GM19467 (cell line): Measurements from ENCODE around the gene DNAI2.

Experiments
- ATAC-seq: cut with Tn5 transposase; IDR thresholded peaks from one replicate; pipeline ENCODE4 v1.9.1; 2021; ENCODE audit warnings: mild to moderate bottlenecking, moderate library complexity; ENCODE audit not compliant: unreplicated experiment

The DNAI2 gene

DNA sequence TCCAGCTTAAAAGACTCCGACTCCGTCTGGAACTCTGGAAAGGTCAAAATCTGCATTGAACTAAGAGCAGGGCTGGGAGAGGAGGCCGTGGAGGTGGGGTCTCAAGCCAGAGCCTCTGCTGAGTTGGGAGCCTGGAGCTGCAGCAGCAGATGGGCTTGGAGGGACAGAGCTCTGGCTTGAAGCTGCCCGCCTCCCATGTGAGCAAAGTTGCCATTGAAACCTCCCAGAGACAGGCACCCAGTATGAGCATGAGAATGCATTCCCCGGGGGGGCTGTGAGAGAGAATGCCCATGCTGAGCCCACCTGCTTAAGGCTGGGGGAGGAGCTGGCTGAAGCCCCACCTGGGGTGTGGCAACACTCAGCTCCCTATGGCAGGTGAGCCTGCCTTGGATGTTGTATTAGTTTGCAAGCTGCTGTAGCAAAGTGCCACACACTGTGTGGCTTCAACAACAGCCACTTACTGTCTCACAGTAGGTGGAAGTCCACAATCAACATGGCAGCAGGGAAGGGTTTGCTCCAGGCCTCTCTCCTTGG is 61.6 kb downstream of the DNAI2 start:
- ATAC-seq: no peak

DNA sequence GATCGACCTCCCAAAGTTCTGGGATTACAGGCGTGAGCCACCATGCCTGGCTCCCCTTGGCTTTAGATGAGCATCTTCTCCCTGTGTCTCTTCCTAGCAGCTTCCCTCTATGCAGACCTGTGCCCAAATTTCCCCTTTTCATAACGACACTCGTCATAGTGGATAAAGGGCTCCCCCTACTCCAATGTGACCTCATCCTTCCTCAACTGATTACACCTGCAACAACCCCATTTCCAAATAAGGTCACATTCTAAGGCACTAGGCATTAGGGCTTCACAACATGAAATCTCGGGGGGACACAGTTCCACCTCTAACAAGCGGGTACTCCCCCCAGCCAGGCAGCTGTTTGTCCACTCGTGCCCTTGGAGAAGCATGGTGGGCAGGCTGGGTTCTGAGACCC is 62.3 kb downstream of the DNAI2 start:
- ATAC-seq: no peak

DNA sequence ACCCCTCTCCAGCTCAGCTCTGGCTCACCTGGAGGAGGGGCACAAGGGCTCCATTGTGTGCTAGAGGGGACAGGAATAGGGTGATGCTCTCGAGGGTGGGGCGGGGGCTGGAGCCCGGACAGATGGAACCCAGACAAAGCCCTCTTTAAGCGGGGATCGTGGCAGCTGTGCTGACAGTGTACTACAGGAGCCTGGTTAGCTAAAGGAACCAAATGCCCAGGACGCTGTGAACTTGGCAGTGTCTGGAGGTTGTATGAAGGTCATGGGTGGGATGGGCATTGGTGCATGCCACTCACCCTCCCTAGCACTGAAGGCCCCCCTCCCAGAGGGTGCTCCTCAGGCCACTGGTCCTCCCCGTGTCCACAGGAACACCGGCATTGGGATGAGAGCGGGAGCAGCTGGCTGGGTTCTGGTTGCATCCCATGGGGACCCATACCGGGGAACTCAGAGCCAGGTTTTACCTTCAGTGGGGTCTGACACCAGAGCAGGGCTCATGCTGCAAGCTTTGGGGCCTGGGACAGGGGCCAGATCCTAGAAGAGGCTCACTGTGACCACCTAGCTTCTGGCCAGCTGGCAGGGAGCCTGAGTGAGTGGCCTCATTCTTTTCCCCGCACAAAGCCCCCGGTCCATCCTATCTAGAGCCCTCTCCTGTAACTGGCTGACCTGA is 63.9 kb downstream of the DNAI2 start:
- ATAC-seq: no peak

DNA sequence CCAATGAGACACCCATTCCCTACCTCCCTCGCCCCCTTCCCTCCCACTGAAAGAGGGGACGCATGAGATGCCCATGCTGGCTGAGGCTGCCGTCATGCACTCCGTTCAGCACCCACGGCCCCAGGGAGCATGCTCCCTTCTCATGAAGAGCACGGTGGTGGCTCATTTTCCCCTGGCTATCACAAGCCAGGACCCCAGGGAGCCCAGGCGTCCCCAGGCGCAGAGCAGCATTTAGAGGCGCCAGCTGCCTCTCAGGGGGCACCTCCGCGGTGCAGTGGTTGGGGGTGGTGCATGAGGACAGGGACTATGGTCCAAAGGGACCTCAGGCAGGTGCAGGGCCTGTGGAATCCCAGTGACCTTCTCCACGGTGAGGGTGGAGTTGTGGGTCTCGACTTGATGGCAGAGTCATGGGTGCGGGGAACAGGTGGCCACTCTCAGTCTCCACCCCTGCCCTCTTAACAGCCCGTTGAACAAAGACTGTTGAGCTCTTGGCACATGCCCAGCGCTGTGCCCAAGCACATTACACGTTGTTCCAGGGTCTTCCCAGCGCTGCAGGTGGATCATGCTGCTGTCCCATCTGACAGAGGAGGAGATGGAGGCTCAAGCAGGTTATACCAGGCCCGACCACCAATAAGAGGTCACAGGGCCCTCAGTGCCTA is 65.6 kb downstream of the DNAI2 start:
- no peak for ATAC-seq

DNA sequence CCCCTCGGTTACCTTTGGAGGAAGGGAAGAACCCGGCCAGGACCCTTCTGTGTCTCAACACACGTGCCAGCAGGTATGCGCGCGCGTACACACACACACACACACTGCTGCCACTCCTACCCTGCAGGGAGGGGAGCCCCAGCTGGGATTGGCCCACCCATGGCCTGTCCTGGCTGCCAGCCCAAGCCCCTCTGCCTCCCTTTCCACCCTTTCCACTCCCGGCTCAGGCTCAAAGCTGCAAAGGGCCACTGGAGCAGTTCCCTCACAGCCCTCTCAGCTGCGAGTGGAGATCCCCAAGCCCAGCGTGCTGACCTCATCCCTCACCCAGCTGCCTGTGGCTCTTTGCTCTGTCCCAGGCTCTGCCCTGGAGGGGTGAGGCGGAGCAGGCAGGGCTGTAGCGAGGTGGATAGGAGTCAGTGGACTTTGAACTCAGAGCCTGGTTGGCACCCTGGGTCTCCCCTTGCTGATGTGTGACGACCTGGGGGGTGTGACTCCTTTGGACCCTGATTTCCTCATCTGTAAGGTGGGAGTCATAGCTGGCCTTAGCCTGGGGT is 66.5 kb downstream of the DNAI2 start:
- no peak for ATAC-seq

DNA sequence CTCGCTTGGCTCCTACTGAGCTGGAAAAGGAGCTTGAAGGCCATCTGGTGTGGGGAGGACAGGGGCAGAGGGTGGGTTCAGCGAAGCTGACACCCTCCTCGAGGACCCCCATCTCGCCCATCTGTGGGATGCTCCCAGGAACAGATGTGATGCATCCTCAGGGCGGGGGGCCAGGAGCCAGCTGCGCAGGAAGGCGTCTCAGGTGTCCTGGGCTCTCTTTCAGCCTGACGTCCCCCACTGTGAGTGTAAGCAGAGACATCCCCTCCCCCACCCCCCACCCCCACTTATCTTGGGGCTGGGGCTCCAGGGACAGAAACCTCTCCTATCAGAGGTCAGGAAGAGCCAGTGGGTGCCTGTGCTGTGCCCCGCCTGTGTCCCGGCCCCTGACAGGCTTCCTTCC is 68.2 kb downstream of the DNAI2 start:
- ATAC-seq: no peak

DNA sequence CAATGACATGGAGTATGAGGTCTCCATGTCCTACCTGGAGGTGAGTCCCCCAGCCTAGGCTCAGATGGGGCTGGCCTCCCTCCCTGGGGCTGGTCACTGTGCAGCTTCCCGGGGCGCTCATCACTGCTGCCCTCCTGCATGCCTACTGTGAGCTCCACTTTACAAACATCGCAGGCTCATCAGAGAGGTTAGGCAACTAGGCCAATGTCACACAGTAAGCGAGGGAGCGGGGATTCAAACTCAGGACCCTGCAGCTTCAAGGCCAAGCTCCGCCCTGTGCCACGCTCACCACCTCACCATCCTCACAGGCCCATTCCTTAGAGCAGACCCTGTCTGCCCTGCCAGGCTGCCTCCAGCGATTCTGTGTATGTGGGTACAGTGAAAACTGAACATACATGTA is 69.1 kb downstream of the DNAI2 start:
- ATAC-seq: no peak

DNA sequence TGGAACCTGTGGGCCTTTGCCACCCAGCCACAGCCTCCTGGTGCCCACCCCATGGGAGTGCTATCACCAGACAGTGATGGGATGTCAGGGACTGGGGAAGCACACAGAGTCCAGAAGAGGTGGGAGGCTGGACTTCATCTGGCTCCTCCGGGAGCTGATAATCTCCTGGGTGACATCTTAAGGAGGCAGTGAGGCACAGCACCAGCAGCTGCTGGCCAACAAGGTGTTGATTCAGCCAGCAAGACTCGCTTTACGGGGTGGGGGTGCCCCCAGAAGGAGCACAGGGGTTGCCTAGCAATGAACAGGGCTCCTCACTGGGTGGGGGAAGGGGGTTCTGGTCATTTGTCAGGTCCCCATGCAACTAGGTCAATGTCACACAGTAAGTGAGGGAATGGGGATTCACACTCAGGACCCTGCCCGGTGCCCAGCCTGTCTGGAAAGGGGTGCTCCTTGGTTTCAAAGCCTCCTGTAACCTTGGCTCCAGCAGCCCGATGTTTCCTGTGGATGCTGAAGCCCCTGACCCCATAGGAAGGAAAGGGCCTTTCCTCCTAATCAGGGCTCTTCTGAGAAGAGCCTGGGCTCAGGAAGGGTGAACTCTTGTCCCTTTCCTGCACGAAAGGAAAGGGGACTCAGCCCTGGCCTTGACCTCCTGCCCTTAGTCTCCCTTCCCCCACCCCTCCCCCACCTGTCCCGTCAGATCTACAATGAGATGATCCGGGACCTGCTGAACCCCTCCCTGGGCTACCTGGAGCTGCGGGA is 69.7 kb downstream of the DNAI2 start:
- ATAC-seq: no peak

DNA sequence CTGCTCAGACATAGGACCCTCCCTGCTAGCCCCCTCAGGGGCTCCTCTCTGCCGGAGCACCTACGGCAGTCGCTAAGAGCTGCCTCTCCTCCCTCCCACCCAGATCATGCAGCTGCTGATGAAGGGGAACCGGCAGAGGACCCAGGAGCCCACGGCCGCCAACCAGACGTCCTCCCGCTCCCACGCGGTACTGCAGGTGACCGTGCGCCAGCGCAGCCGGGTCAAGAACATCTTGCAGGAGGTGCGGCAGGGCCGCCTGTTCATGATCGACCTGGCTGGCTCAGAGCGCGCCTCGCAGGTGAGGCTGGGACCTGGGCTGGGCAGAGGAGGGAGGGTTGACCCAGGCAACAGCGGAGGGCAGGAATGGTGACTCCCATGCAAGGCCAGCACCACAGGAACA is 70.6 kb downstream of the DNAI2 start:
- ATAC-seq: no peak

DNA sequence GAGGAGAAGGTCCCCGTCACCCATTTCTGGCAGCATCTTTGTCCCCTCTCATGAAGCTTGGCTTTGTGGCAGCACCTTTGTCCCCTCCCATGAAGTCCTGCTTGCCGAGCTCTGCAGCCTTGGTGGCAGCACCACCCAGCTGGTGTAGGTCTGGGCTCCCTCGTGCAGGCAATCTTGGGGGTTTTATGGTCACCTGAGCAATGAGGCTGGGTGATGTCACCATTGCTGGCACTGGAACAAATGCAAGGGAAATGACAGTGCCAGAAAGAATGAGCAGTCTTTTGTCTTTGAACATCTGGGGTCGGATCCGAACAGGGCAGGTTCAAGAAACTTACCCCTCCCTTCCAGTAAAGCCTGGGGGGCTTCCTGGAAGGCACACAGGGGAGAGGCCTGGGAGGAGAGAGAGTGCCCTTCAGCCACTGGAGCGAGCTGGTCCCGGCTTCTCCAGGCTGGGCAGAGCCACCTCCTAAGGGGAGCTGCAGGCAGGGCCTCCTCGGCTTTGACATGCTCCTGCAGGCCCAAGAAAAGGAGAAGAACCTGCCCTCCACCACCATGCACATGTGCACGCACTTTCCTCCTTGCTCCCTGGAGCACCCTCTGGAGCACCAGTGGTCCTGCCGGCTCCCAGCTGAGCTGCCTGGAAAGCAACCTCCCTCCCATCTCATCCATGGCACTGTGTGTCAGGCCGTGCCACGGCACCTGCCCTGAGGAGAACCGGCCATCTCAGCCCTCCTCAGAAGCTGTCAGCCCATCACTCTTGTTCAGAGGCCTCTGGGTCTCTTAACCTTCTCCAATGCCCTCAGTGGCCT is 71.6 kb downstream of the DNAI2 start:
- ATAC-seq: no peak

DNA sequence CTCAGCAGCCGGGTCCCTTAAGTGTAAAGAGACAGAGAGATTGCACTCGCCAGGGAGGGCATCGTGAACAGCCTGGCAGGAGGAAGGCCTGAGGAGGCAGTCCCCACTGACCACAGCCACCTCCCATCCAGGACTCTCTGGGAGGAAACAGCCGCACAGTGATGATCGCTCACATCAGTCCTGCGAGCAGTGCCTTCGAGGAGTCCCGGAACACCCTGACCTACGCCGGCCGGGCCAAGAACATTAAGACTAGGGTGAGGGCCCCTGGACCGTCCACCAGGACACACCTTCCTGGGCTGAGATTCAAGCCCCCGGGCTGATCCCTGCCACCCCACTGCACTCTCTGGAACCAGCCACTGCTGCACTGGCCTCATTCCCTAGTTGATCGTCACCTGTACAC is 73.6 kb downstream of the DNAI2 start:
- no peak for ATAC-seq

DNA sequence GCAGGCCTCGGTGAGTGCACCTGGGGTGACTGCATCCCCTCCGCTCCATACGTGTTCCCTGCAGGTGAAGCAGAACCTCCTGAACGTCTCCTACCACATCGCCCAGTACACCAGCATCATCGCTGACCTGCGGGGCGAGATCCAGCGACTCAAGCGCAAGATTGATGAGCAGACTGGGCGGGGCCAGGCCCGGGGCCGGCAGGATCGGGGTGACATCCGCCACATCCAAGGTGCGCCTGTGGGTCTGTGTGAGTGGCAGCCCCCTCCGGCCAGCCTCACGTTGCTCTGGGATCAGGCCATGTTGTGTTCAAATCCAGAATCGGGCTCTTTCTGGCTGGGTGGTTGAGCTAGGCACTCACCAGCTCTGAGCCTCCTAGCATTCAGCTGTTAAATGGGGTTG is 75.1 kb downstream of the DNAI2 start:
- ATAC-seq: no peak

DNA sequence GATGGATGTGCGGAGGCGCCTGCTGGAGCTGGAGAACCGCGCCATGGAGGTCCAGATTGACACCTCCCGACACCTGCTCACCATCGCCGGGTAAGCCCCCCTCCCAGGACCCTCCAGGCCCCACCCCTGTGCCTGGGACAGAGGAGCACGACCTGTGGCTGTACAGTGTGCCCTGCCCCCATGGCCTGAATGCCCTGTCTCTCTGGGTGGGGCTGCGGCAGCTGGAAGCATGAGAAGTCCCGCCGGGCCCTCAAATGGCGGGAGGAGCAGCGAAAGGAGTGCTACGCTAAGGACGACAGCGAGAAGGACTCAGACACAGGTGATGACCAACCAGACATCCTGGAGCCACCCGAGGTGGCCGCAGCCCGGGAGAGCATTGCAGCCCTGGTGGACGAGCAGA is 76.5 kb downstream of the DNAI2 start:
- no peak for ATAC-seq

DNA sequence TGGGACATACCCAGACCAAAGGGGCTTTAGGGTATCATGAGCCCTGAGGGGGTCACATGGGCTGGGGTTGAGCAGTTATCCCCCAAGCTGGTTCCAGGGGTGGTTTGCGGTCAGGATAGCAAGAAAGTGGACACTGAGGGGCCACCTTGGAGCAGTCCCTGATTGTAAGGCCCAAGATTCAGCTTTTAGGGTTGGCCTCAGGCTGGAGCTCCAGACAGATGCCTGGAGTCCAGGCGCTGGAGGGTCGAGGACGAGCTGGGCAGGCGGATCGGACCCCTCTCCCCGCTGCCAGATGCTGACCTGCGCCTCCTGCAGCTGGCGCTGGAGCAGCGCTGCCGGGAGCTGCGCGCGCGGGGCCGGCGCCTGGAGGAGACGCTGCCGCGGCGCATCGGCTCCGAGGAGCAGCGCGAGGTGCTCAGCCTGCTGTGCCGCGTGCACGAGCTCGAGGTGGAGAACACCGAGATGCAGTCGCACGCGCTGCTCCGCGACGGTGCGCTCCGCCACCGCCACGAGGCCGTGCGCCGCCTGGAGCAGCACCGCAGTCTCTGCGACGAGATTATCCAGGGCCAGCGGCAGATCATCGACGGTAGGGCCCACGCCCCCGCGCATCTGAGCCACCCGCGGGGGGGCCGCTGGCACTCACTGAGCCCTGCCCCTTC is 77.6 kb downstream of the DNAI2 start:
- no peak for ATAC-seq

DNA sequence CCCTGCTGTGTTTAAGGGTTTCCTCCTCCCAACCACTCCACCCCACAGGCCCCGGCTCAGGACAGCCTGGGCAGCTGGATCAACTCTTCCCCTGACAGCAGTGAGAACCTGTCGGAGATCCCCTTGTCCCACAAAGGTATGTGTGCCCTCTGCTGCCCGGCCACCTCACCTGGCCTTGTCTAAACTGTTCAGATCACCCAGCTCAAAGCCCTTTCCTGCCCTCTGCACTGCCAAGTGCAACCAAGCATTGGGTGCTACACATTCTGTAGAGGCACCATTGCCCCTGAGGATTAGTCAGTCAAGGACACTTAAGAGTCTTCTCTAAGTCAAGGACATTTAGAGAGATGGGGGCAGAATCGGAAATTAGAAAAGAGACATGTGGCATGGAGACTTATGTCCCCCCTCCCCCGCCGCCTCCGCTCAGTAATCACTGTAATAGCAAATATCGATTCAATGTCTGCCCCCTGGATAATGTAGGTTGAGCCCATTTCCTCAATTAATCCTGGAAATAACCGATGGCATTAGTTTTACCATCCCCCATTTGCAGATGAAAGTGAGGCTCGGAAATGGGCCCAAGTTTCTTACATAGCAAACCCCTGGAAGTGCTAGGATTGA is 79.5 kb downstream of the DNAI2 start:
- no peak for ATAC-seq

DNA sequence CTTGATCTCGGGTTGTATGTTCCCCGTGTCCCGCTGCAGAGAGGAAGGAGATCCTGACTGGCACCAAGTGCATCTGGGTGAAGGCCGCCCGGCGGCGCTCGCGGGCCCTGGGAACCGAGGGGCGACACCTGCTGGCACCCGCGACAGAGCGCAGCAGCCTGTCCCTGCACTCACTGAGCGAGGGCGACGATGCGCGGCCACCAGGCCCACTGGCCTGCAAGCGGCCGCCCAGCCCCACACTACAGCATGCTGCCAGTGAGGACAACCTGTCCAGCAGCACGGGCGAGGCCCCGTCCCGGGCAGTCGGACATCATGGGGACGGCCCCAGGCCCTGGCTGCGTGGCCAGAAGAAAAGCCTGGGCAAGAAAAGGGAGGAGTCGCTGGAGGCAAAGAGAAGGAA is 80.1 kb downstream of the DNAI2 start:
- ATAC-seq: no peak

DNA sequence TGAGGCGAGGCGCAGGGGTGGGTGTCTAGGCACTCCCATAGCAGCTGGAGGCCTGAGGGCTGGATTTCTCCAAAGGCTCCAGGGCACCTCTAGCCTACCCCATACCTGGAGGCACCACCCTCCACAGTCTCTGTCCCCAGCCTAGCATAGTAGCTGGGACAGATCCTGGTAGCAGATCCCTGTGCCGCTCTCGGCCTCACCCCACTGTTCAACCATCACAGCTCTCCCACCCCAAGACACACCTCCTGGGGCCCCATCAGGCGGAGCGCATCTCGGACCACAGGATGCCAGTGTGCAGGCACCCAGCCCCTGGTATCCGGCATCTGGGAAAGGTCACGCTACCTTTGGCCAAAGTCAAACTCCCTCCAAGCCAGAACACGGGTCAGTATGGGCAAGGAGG is 80.5 kb downstream of the DNAI2 start:
- no peak for ATAC-seq

DNA sequence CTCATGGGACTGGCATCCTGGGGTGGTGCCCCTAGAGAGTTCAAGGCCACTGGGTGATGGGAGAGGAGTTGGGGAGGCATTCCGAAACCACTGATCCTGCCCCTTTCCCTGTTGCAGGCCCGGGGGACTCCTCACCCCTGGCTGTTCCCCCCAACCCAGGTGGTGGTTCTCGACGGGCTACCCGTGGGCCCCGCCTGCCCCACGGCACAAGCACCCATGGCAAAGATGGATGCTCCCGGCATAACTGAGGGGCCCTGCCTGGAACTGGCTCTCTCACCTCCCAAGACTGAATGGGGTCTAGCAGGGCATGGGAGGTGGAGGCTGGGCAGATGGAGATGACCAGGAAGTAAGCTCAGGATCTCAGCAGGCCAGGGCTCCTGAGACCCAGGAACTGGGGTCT is 81.0 kb downstream of the DNAI2 start:
- ATAC-seq: no peak

DNA sequence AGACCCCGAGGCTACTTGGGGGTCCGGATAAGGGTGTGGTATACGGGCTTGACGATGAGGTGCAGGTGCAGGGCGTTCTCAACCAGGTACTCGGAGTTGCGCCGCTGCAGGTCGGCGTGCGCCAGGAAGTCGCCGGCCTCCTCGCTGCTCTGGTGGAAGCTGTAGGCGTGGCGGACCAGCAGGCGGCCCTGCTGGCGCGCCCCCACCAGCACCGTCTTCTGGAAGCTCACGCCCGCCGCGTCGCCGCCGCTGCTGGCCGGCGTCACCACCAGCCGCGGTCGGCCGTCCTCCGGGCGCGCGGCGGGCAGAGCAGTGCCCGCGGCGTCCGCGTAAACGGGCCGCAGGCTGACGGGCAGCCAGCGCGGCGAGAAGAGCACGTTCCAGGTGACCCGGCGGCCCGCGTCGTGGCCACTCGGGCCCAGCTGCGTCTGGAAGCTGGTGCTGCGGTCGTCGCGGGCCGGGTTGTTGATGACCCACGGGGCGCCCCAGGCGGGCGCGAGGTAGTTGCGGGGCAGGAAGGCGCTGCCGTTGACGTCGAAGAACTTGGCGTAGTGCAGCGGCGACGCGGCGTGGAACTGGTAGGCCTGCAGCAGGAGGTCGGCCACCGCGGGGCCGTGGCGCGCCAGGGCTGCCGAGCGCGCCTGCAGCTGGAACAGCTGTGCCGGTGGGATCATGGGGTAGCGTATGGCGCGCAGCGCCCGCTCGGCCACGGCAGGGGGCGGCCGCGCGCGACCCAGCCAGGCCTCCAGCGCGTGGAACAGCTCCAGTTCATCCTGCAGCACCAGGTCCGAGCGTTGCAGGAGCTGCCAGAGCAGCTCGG is 82.8 kb downstream of the DNAI2 start:
- no peak for ATAC-seq
